Endothelial cell of umbilical vein (primary cell): ENCODE results near the gene CNP. TPM values are rescaled to one million over a fixed set of nuclear protein-coding genes. Genes with fewer than 3 reads are reported as not detected.

Experiments
- BruUV-seq: library from RNA; stranded (reverse); fragments of 400-500 nt; replicated peaks from 2 replicates; lab custom pipeline; 2021; lab: Mats Ljungman, UMichigan
- CTCF ChIA-PET: fragments of 300-600, 350-600 bp; sonication (Branson Sonifier 250); formaldehyde crosslinking; loops from one replicate; lab custom pipeline; 2021; ENCODE audit warnings: antibody characterized with exemption, inconsistent platforms; lab: Charles Lee
- POLR2A ChIA-PET: fragments of 300-600, 350-600 bp; sonication (Branson Sonifier 250); formaldehyde crosslinking; loops from one replicate; lab custom pipeline; 2021; ENCODE audit warnings: antibody characterized with exemption, inconsistent platforms; lab: Charles Lee
- DNase-seq: peaks from one replicate; pipeline ENCODE4 v3.0.0-alpha.2; 2011; ENCODE audit warnings: low read depth, low spot score
- FAIRE-seq: peaks from 2 replicates; lab custom pipeline; 2011; peaks lifted over from hg19 to GRCh38; lab: Jason Lieb, UNC
- H2AFZ ChIP-seq: 2 replicates; pipeline ENCODE4 v1.6.0; 2012; ENCODE audit warnings: low read depth, low read length, control low read depth, inconsistent platforms
- H3K27ac ChIP-seq: 2 replicates; pipeline ENCODE4 v1.5.1; 2011; ENCODE audit warnings: low read depth, mild to moderate bottlenecking, control low read depth, low read length, moderate library complexity; ENCODE audit not compliant: insufficient read depth
- H3K27me3 ChIP-seq, 2 experiments: 2 replicates each; pipeline versions ENCODE4 v1.6.0 to v1.6.1; 2011; ENCODE audit warnings: low read length in 2 of 2, mixed read lengths in 1 of 2; ENCODE audit not compliant: control insufficient read depth in 2 of 2, insufficient read depth in 2 of 2
- H3K36me3 ChIP-seq, 2 experiments: 2 replicates in 1 of 2; 3 replicates in 1 of 2; pipeline ENCODE4 v1.5.1; 2011; ENCODE audit warnings: low read length in 2 of 2, mild to moderate bottlenecking in 1 of 2, moderate library complexity in 1 of 2; ENCODE audit not compliant: control insufficient read depth in 2 of 2, insufficient read depth in 2 of 2; ENCODE audit errors: extremely low read depth in 1 of 2
- H3K4me1 ChIP-seq: 3 replicates; pipeline ENCODE4 v1.5.1; 2011; ENCODE audit warnings: mild to moderate bottlenecking, low read length; ENCODE audit not compliant: control insufficient read depth, insufficient read depth; ENCODE audit errors: extremely low read depth
- H3K4me2 ChIP-seq: 2 replicates; pipeline ENCODE4 v1.6.1; 2011; ENCODE audit warnings: low read length, control low read depth, mixed read lengths; ENCODE audit not compliant: insufficient read depth
- H3K4me3 ChIP-seq, 3 experiments: fragments of 200-600 bp in 1 of 3; sonication (generic), shearing (Covaris generic) in 1 of 3; replicated peaks in 1 of 3; 2 replicates each; pipeline ENCODE4 v1.5.1; 2011 to 2016; ENCODE audit warnings: control low read depth in 3 of 3, low read length in 3 of 3, mild to moderate bottlenecking in 2 of 3, inconsistent platforms in 1 of 3, low read depth in 1 of 3, moderate library complexity in 1 of 3; ENCODE audit not compliant: insufficient read depth in 1 of 3
- H3K79me2 ChIP-seq: 2 replicates; pipeline ENCODE4 v1.6.0; 2012; ENCODE audit warnings: low read length, inconsistent platforms; ENCODE audit not compliant: control insufficient read depth, insufficient read depth
- H3K9ac ChIP-seq: replicated peaks from 2 replicates; pipeline ENCODE3; 2011; ENCODE audit warnings: low read length, control low read depth; ENCODE audit not compliant: insufficient read depth; ENCODE audit errors: extremely low read depth
- H3K9me1 ChIP-seq: replicated peaks from 3 replicates; pipeline ENCODE4 v1.6.0; 2011; ENCODE audit warnings: mild to moderate bottlenecking, low read length; ENCODE audit not compliant: control insufficient read depth, insufficient read depth; ENCODE audit errors: extremely low read depth
- H3K9me3 ChIP-seq: replicated peaks from 2 replicates; pipeline ENCODE4 v1.5.1; 2012; ENCODE audit warnings: low read length, inconsistent platforms; ENCODE audit not compliant: control insufficient read depth, insufficient read depth
- H4K20me1 ChIP-seq: replicated peaks from 2 replicates; pipeline ENCODE3; 2011; ENCODE audit warnings: mild to moderate bottlenecking, low read length; ENCODE audit not compliant: control insufficient read depth, insufficient read depth; ENCODE audit errors: extremely low read depth
- EZH2 ChIP-seq: IDR thresholded peaks from 2 replicates; pipeline ENCODE4 v1.6.1; 2012; ENCODE audit warnings: borderline replicate concordance, low read depth, mild to moderate bottlenecking, moderate library complexity, low read length, inconsistent platforms; ENCODE audit not compliant: severe bottlenecking
- FOS ChIP-seq: IDR thresholded peaks from 2 replicates; pipeline ENCODE4 v1.6.1; 2011; ENCODE audit warnings: mild to moderate bottlenecking, low read length, moderate library complexity, borderline replicate concordance; ENCODE audit not compliant: insufficient read depth
- GATA2 ChIP-seq: IDR thresholded peaks from 2 replicates; pipeline ENCODE4 v1.7.0; 2011; ENCODE audit warnings: low read depth, mild to moderate bottlenecking, moderate library complexity, mixed read lengths, low read length; ENCODE audit not compliant: insufficient read length, insufficient read depth
- JUN ChIP-seq: IDR thresholded peaks from 2 replicates; pipeline ENCODE4 v1.6.1; 2011; ENCODE audit warnings: borderline replicate concordance, low read depth; ENCODE audit not compliant: insufficient read length, insufficient read depth
- MYC ChIP-seq: IDR thresholded peaks from one replicate; pipeline ENCODE4 v1.6.1; 2011; ENCODE audit warnings: mild to moderate bottlenecking, low read depth, low read length
- POLR2A ChIP-seq: IDR thresholded peaks from 2 replicates; pipeline ENCODE4 v1.6.1; 2012; ENCODE audit warnings: low read depth, mild to moderate bottlenecking, control low read depth, low read length
- POLR2AphosphoS5 ChIP-seq: IDR thresholded peaks from 2 replicates; pipeline ENCODE4 v1.6.1; 2012; ENCODE audit warnings: low read depth, mild to moderate bottlenecking, control low read depth, low read length, moderate library complexity; ENCODE audit not compliant: insufficient read depth
- dilution Hi-C: fragments of 300-500 bp; cut with MboI; formaldehyde crosslinking; loops from one replicate; pipeline ENCODE4 v1.15.0; 2019; ENCODE audit warnings: low sequenced_read_pairs; ENCODE audit not compliant: extremely low pct_ligation_motif_present
- intact Hi-C: fragments of 100-400 bp; cut with micrococcal nuclease; formaldehyde crosslinking; loops from one replicate; pipeline ENCODE4 v1.10.0; 2022
- polyA plus RNA-seq, 4 experiments: library from polyadenylated mRNA; depleted of rRNA in 3 of 4; stranded (reverse) in 3 of 4; unstranded in 1 of 4; fragments of >200 nt; gene quantifications; 2 replicates each; pipeline versions ENCODE4 v1.2.1 to v1.2.3, GENCODE V29; 2011 to 2012; ENCODE audit warnings: missing spikeins in 1 of 4
- total RNA-seq: library from RNA; stranded (reverse); gene quantifications from 2 replicates; pipeline ENCODE4 v1.2.3, GENCODE V29; 2021
- TF ChIP-seq, protein P1 (sequence below): IDR thresholded peaks from 2 replicates; pipeline ENCODE4 v1.6.1; 2011; ENCODE audit not compliant: insufficient read depth, insufficient read length
- TF ChIP-seq, protein P2 (sequence below), 2 donors: IDR thresholded peaks; 1 replicate in 1 of 2; 2 replicates in 1 of 2; pipeline ENCODE4 v1.5.1; 2011; ENCODE audit warnings: low read length in 2 of 2, mild to moderate bottlenecking in 2 of 2, moderate library complexity in 2 of 2, control low read depth in 1 of 2, inconsistent platforms in 1 of 2, low read depth in 1 of 2; ENCODE audit not compliant: insufficient read depth in 1 of 2; ENCODE audit errors: extremely low read depth in 1 of 2

Gene CNP
- total and polyA plus RNA-seq, 2 donors (not counting 3 experiments of a cell fraction or from before 2014, with no cell fraction given) = 49.4 to 84.9 TPM

GRCh38 chr17:41970901-41971331, 4.3 kb downstream of the CNP start:
- intact Hi-C loops = no loop called here
- H3K4me1 ChIP-seq = peaks cover 9% of the 10 kb centered on the region
- CTCF ChIA-PET = no interaction called here
- peaks cover 4 to 48% of the 10 kb centered on the region in 2 experiments for H3K36me3 ChIP-seq
- DNase-seq = peak; percentile 33
- TF ChIP-seq GATA2 (no peak), JUN (no peak)
- H2AFZ ChIP-seq = no peak overlapping the region
- no peak overlapping the region for H3K9ac ChIP-seq
- no TSS peak for BruUV-seq
- H3K4me2 ChIP-seq = no peak overlapping the region
- H4K20me1 ChIP-seq = no peaks in the 10 kb centered on the region
- POLR2A ChIA-PET = no interaction called here
- FAIRE-seq = no peak
- no peaks in the 10 kb centered on the region for H3K9me1 ChIP-seq
- dilution Hi-C loops = loop anchor here (25.0 kb wide), 1 partner anchor 141 kb away; the partner anchor contains the start of genes DHX58, HSPB9 and KAT2A
- H3K27me3 ChIP-seq = no peaks in the 10 kb centered on the region
- H3K4me3 ChIP-seq = no peak overlapping the region
- peaks cover 22% of the 10 kb centered on the region for H3K79me2 ChIP-seq
- H3K27ac ChIP-seq = no peak overlapping the region
- H3K9me3 ChIP-seq = no peaks in the 10 kb centered on the region

DNA sequence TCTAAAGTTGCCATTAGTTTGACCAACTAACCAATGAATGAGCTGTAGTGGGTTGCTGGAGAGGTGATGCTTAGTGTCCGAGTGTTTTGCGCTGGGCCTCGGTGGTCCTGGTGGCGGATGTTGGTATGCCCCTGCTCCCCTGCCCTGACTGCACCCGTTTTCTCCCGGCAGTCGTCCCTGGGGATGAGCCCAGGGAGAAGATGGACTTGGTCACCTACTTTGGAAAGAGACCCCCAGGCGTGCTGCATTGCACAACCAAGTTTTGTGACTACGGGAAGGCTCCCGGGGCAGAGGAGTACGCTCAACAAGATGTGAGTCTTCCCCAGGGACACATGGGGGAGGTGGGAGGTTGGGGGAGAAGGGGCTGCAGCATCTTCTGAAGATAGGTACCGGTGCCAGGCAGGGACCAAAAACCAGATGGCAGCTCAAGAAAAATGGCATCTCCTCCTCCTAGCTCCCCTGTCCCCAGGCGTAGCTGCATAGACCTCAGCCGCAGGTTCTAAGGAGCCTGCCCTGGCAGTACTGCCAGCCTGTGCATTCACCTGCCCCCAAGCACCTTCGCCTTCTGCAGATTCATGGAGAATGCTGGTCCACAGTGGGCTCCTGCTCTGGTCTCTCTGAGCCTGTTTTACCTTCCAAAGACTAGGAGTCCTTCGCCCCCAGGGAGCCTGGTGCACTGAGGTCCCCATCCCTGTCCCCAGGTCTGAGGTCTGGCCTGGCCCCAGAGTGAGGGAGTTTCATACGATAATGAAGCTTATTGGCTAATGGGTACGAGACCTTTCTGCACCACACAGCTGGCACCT, 5.3 kb downstream of the CNP start:
- Histone ChIP-seq H3K9me1 (no peaks in the 10 kb centered on the region), H3K4me3 (no peak overlapping the region), H3K27ac (no peak overlapping the region), H3K9me3 (no peaks in the 10 kb centered on the region), H3K36me3 (peaks cover 11 to 54% of the 10 kb centered on the region in 2 experiments), H3K9ac (no peak overlapping the region), H3K27me3 (no peaks in the 10 kb centered on the region), H2AFZ (no peak overlapping the region), H3K4me1 (peaks cover 5% of the 10 kb centered on the region), H3K4me2 (no peak overlapping the region), H4K20me1 (no peaks in the 10 kb centered on the region), H3K79me2 (peaks cover 21% of the 10 kb centered on the region)
- intact Hi-C loops (no loop called here), dilution Hi-C loops (loop anchor here (25.0 kb wide), 1 partner anchor 140 kb away; the partner anchor contains the start of genes DHX58, HSPB9 and KAT2A)
- BruUV-seq = no TSS peak
- TF ChIP-seq JUN (no peak), MYC (no peak), POLR2AphosphoS5 (no peak), POLR2A (no peak), GATA2 (no peak), EZH2 (no peak), FOS (no peak)
- TF ChIP-seq, protein P1, sequence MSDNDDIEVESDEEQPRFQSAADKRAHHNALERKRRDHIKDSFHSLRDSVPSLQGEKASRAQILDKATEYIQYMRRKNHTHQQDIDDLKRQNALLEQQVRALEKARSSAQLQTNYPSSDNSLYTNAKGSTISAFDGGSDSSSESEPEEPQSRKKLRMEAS = no peak
- TF ChIP-seq, protein P2, sequence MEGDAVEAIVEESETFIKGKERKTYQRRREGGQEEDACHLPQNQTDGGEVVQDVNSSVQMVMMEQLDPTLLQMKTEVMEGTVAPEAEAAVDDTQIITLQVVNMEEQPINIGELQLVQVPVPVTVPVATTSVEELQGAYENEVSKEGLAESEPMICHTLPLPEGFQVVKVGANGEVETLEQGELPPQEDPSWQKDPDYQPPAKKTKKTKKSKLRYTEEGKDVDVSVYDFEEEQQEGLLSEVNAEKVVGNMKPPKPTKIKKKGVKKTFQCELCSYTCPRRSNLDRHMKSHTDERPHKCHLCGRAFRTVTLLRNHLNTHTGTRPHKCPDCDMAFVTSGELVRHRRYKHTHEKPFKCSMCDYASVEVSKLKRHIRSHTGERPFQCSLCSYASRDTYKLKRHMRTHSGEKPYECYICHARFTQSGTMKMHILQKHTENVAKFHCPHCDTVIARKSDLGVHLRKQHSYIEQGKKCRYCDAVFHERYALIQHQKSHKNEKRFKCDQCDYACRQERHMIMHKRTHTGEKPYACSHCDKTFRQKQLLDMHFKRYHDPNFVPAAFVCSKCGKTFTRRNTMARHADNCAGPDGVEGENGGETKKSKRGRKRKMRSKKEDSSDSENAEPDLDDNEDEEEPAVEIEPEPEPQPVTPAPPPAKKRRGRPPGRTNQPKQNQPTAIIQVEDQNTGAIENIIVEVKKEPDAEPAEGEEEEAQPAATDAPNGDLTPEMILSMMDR (IDR thresholded peaks at IDR 0.05; ENCODE audit: extremely low read depth in 1 of 2, insufficient read depth in 1 of 2, low read depth in 1 of 2, low read length in 2 of 2) = no peak
- ChIA-PET CTCF (interaction anchor here (1.5 kb wide), 1 partner anchor 8 kb away, joined by 3 read pairs; no protein-coding TSS in a partner anchor), POLR2A (no interaction called here)
- no peak for FAIRE-seq
- DNase-seq = no peak
